Activated CD8-positive, alpha-beta memory T cell treated with anti-CD3 and anti-CD28 coated beads for 36 hours (primary cell): Measurements from ENCODE around the gene METTL16. TPM values are rescaled to one million over a fixed set of nuclear protein-coding genes. Genes with fewer than 3 reads are reported as not detected.

Experiments used
- CTCF ChIA-PET: fragments of 350-600 bp; sonication (Branson Sonifier 250); formaldehyde crosslinking; loops from one replicate; lab custom pipeline; 2021; ENCODE audit warnings: antibody characterized with exemption; lab: Charles Lee
- POLR2A ChIA-PET: fragments of 350-600 bp; sonication (Branson Sonifier 250); formaldehyde crosslinking; loops from one replicate; lab custom pipeline; 2021; ENCODE audit warnings: antibody characterized with exemption; lab: Charles Lee
- total RNA-seq, 2 experiments: library from RNA; stranded (reverse); gene quantifications; one replicate each; pipeline ENCODE4 v1.2.3, GENCODE V29; 2021

The METTL16 gene
- total RNA-seq, 2 experiments from 2014 or later: 63.5 to 69.6 TPM

DNA sequence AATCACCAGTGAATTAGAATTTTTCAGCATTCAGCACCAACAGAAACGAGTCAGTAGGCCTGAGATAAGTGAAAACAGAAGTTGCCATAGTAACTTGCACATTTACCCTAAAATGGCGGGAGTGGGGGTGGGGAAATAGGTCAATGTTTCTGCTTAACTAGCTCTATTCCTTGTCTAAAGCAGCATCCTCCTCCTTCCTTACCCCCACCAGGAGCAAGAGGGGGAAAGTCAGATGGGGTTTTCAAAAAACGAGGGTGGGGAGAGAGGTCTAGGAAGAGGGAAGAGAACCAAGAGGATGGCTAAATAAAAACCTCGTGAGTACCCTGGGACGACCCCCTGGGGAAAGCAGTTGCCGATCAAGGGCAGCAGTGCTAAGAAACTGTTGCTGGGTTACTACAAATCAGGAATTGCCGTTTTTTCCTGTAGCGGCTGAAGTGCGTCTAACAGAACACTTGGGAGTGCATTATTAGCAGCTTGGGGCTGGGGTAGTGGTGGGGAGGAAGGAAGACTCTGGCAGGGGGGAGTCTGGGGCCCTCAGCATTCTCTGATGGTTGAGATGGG, 76.4 kb downstream of the METTL16 start:
- ChIA-PET CTCF (interaction anchor here (1.4 to 3.2 kb wide), 3 partner anchors 19 to 82 kb away, joined by 5 to 18 read pairs (median 5); no protein-coding TSS in a partner anchor), POLR2A (no interaction called here)

DNA sequence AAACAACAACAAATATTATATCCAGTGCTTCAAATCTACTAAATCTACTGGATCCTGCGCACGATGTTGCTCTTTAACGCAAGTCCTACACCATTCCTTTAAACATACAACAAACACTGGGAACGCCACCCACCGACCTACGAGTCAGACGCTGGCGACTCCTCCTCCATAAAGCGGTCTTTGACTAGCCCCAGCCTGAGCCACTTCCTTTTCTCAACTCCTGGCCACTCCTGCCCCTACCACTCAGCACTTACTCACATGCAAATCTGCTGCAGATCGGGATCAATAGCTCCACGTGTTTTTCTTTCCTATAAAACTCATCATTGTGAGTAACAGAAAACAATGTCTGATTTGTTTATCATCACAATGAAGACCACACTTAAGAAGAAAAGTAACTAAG, 78.0 kb downstream of the METTL16 start:
- ChIA-PET CTCF (interaction anchor here (1.1 to 3.2 kb wide), 3 partner anchors 17 to 80 kb away, joined by 3 to 18 read pairs (median 5); no protein-coding TSS in a partner anchor), POLR2A (no interaction called here)

DNA sequence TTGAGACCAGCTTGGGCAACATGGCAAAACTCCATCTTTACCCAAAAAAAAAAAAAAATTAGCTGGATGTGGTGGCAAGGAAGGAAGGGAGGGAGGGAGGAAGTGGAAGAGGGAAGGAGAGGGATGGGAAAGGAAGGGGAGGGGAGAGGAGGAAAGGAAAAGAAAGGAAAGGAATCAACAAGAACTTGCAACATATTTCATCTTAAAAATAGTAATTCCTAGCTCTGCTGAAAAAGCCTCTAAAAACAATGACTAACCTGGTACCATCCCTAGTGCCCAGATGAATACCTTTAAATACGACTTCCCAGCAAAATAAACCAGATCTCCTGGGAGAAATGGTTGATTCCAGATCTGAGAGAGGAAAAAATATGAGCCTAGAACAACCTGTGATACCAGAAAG, 83.8 kb downstream of the METTL16 start:
- POLR2A ChIA-PET: no interaction called here
- CTCF ChIA-PET: interaction anchor here (1.0 kb wide), 1 partner anchor 18 kb away, joined by 3 read pairs; no protein-coding TSS in a partner anchor

DNA sequence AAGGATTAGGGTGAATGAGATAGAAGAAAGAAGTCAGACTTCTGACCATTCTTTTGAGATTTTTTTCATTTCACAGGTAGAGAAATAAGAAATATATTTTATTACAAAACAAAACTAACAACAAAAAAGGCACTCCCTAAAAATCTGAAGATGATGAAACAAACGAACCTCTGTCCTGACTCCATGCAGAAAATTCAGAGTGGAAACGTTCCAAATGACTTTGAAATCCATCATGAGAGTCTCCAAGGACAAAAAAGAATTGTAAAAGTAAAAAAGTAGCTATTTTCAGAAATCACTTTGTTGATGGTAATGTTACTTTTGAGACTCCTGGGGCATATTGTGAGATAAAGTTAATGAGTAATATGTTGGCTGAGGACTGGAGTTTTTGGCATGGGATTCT, 84.5 kb downstream of the METTL16 start:
- ChIA-PET POLR2A (no interaction called here), CTCF (interaction anchor here (0.5 to 1.0 kb wide), 3 partner anchors 10 to 60 kb away, joined by 3 to 4 read pairs (median 3); no protein-coding TSS in a partner anchor)

DNA sequence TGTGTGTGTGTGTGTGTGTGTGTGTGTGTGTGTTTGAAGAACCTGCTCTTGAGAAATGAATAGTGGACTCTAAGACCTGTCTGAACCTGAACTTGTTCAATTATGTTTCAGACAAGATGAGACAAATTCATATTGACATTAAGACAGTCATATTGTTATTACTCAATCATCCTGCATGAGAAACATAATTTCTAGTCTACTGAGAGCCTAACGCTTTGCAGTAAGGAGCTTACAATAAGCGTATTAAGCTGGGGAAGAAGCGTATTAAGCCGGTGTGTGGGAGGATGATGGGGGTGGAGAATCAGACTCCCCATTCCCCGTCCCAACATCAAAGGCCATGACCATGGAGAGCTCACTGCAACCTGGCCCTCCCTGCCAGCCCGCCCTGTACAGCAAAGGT, 88.4 kb downstream of the METTL16 start:
- CTCF ChIA-PET: interaction anchor here (1.1 to 1.5 kb wide), 2 partner anchors 21 to 41 kb away, joined by 3 to 4 read pairs; no protein-coding TSS in a partner anchor
- POLR2A ChIA-PET: interaction anchor here (0.6 kb wide), 1 partner anchor 103 kb away, joined by 3 read pairs; no protein-coding TSS in a partner anchor

DNA sequence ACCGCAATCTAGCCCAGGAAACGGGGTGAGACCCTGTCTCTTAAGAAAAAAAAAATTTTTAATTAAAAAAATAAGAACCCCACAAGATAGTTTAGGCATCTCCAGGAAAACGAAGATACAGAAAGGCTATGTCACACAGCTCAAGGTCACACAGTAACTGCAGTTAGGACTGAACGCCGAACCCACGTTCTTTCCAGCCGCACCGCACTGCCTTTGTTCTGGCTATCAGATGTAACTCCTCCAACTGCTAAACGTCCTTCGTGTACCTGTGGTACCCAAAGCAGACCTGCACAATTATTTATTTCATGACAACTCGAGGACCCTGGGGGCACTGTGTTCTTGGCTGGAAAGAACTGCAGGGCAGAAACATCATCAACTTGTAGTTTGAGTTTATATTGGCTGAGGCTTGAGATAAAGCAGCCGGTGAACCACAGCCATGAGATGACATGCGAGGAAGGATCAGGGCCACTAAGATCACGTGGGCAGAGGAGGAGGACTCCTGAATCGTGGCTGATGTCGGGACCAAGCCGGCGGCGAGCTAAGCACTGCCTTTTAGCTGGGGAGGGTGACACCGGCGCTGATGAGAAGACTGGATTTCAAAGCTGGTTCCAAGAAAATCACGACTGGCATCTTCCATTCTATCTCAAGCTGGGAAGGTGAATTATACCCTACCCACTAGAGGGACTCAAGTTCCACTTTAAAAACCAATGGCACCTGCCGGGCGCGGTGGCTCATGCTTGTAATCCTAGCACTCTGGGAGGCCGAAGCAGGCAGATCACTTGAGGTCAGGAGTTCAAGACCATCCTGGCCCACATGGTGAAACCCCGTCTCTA, 90.2 kb downstream of the METTL16 start:
- ChIA-PET CTCF (interaction anchor here (0.6 kb wide), 1 partner anchor 45 kb away, joined by 6 read pairs; no protein-coding TSS in a partner anchor), POLR2A (no interaction called here)

DNA sequence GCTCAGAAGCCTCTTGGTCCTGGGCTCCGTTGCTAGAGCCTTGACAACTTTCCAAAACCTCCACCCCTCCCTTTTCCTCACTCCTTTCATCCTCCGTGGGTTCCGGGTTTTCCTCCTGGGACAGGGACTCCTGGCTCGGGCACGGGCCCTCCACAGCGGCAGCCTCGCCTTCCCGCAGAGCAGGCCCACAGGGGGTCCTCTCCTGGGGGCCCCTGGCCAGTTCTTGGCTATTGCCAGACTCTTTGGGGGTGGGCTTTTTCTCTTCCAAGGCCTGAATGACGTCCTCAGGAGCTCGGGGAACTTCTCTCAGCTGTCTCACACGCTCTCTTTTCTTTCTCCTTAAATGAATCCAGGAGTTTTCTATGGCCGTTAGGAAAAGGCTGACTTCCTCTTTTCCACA, 91.5 kb downstream of the METTL16 start:
- POLR2A ChIA-PET: no interaction called here

DNA sequence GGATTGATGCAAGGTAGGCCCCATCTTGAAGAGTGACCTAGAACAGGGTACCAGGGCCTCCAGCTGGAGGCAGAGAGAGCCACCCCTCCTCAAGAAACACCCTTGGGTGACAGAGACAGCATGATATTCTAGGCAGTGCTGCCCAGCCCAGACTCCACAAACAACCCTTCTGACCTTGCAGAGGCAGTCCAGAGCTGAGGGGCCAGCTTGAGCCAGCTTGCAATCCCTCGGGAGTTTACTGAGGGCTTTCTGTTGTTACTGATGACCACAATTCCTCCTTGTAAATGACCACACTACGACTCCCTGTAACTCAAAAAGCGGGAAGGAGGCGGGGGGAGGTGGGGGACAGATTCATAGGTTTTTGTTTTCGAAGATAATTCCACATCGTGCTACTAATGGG, 92.2 kb downstream of the METTL16 start:
- ChIA-PET POLR2A (no interaction called here), CTCF (interaction anchor here (1.0 to 4.9 kb wide), 3 partner anchors 13 to 74 kb away, joined by 3 to 131 read pairs (median 3); no protein-coding TSS in a partner anchor)

More for the DNA sequence above, 91.5 kb downstream of the METTL16 start:
- CTCF ChIA-PET: no interaction called here

DNA sequence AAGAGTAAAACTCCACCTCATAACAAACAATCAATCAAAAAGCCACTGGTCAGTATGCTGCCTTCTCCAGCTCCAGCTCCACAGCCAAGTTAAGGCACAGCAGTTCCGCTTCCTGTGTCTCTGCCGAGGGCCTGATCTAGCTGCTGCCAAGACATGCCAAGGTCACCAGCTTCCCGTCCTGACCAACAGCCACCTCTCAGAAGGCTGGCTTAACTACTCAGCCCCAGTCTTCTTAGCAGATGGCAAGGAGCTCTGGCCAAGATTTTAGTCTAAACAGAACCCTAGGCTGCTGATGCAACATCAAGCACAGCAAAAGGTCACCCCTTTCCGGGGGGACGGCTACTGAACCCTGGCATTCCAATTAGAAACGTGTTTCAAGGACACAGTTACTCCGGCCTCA, 93.1 kb downstream of the METTL16 start:
- POLR2A ChIA-PET: no interaction called here

DNA sequence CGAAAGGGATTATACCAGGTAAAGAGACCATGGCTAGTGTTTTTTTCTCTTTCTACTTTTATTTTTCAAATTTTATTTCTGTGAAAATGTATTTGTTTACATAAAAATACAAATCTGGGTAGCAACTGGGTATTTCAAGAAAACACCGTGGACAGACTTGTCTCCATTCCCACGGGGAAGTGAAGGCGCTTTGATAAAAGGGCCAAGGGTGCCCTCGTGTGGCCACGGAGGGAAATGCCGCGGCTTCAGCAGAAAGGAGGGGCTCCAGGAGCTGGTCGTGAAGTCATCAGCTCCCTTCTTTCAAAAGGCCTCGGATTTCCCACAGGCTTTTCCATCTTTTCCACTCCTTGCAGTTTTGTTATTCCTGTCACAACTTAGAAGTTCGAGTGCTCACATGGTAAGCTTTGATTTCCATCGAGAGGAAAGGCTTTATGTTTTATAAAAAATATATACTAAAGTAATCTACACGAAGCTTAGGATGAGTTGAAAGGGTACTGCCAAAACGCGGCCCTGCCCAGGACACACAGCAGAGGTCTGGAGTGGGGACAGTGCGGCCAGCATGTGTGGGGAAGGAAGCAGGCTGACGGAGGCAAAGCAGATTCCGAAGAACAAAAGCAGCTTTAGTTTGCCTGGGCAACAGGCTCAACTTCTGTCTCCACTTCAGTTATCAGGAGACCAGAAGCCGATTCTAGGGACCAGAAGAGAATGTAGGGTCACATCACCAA, 95.5 kb downstream of the METTL16 start:
- ChIA-PET POLR2A (interaction anchor here (1.3 to 1.8 kb wide), 2 partner anchors 23 to 34 kb away, joined by 3 to 24 read pairs; no protein-coding TSS in a partner anchor), CTCF (interaction anchor here (0.6 to 4.9 kb wide), 21 partner anchors 9 to 597 kb away, joined by 3 to 131 read pairs (median 4); partner anchors contain the start of genes MNT, SGSM2 and TSR1)

More for the DNA sequence above, 93.1 kb downstream of the METTL16 start:
- CTCF ChIA-PET: interaction anchor here (1.0 to 4.9 kb wide), 3 partner anchors 12 to 73 kb away, joined by 3 to 131 read pairs (median 3); no protein-coding TSS in a partner anchor

DNA sequence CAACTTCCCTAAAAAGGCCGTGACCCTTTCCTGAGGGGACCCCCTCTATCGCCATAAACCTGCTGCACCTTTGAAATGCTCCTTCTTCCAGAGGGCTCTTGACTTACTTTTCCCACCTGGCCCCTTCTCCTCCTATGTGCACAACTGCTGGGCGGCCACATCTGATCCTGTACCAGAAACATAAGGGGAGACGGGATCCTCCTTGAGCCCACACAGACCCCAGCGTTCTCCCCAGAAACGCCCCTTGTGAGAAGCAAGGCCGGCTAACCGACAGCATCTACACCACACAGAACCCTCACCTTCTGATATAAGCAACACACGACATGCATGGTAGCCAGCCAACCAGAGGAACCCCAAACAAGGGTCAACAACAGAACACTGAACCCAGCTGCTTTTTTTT, 96.6 kb downstream of the METTL16 start:
- POLR2A ChIA-PET: interaction anchor here (1.8 kb wide), 1 partner anchor 33 kb away, joined by 24 read pairs; no protein-coding TSS in a partner anchor
- CTCF ChIA-PET: interaction anchor here (0.6 to 4.9 kb wide), 11 partner anchors 8 to 1700 kb away, joined by 3 to 131 read pairs (median 8); partner anchors contain the start of genes MNT and SGSM2

DNA sequence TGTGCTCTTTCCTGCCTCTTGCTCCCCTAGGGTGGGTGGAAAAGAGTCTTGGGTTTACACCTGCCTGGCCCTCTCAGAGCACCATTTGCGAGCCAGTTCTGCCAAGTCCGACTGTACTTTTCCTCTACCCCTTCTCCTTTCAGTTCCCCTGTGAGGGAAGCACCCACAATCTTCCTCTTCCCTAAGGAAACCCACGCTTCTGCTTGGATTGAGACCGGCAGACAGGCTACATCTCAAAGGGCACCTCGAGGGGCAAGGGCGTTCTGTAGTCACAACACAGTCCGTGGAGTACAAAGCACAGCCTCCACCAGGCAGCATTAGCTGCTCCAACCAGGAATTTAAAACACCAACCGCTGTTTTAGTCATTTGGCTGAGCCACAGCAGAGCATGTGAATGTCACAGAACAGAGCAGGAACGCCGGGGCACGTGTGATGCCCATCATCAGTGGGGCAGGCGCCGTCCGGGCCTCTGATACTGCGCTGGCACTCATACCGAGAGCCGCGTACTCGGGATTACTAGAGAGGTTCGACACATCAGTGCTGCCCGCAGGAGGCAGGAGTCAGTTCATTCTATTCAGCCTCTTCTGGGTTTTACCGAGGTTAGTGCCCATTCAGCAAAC, 97.1 kb downstream of the METTL16 start:
- ChIA-PET POLR2A (interaction anchor here (1.8 kb wide), 1 partner anchor 32 kb away, joined by 24 read pairs; no protein-coding TSS in a partner anchor), CTCF (interaction anchor here (0.6 to 4.9 kb wide), 2 partner anchors 33 to 1699 kb away, joined by 4 to 131 read pairs; no protein-coding TSS in a partner anchor)

DNA sequence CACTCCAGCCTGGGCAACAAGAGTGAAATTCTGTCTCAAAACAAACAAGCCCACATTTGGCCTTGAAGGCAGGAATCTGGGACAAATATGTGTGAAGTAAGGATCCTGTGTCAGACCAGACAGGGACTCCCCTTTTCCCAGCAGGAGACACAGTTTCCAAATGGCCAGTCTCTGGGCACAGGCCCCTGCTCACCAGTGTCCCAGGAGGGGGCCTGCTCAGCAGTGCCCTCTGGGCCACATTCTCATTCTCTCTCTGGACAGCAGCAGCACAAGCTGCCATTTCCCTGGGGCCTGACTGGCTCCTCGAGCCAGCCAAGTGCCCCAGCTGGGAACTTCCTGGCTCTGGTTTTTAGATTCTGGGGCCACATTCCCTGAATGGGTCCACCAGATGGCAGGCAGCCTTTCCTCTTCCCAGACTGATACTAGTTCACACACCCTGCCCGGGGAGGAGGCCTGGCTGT, 99.1 kb downstream of the METTL16 start:
- CTCF ChIA-PET: interaction anchor here (0.7 kb wide), 1 partner anchor 30 kb away, joined by 3 read pairs; no protein-coding TSS in a partner anchor
- POLR2A ChIA-PET: interaction anchor here (0.5 kb wide), 1 partner anchor 89 kb away, joined by 3 read pairs; no protein-coding TSS in a partner anchor

DNA sequence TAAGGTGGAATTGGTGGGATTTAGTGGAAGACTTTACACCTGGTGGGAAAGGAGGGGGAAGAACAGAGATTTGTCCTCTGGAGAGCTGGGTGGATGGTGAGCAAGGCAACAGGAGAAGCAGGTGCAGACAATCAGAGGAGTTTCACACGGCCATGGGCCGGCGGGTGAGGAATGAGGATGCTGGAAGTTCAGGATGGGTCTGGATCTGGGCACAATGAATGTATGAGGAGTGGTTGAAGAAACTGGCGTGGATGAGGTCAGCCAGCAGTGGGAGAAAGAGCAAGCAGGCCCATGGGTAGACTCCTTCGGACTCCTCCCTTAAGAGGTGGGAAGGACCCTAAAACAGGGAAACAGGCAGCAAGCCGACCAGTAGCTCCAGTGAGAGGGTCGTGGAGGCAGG, 100.7 kb downstream of the METTL16 start:
- ChIA-PET POLR2A (no interaction called here), CTCF (interaction anchor here (1.4 kb wide), 1 partner anchor 29 kb away, joined by 7 read pairs; no protein-coding TSS in a partner anchor)

DNA sequence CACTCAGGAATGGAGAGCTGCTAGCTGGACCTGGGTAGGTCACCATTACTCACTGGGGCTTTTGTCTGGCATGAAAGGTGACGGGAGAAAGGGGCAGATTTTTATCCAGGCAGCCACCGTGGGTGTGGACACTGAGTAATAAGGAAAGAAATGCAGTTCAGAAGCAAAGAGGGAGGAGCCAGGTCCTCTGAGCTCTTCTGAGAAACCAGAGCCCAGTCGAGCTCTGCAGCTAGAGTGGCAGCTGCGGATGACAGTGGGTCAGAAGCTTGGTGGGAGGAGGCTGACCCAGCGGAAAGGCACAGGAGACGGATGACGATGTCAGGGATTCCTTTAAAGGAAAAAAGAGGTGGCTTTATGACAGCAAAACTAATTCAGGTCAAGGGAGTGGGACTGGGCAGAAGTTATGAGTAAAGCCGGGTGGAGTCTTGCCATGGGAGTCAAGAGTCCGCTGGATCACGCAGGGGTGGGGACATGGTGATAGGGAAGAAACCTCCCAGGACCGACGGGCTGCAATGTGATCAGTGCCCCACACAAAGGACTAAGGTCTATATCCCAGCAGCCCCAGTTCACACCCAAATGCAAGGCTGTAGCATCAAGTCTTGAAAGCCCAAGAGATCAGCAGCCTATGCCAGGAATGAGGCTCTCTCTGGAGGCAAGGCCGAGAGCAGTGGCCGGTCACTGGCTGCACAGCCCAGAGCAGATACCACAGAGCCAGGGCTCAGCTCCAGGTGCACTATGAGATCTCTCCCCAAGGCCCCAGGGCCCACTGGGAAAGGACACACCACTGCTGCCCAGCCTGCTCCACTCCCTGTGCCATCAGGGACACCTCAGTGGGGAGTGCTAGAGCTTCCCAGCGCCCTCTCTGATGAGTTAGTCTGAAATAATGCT, 104.5 kb downstream of the METTL16 start:
- ChIA-PET CTCF (interaction anchor here (0.7 to 2.1 kb wide), 5 partner anchors 9 to 24 kb away, joined by 3 to 12 read pairs (median 6); no protein-coding TSS in a partner anchor), POLR2A (no interaction called here)

DNA sequence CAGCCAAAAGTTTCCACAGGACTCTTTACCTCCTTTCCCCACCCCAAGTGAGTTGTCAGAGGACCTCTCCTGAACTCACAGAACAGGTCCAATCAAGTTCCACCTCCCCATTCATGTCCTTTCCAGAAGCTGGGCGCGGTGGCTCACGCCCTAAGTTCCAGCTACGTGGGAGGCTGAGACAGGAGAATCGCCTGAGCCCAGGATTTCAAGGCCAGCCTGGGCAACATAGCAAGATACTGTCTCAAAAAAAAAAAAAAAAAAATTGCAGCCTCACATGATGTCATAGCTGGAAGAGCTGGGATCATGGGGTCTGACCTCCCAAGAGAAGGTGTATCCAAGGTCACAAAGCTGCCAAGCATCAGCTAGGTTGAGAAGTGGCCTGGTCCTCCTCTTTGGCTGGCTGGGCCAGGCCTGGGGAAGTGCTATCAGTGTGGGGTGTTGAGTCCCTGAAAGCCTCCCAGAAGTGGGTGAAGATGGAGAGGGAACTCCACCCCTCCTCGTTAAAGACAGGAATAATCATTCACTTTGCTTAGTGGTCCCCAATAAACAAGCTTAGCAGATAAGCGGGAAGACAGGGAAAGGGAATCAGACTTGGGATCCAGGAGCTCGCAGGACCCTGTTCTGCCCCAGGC, 105.3 kb downstream of the METTL16 start:
- ChIA-PET POLR2A (no interaction called here), CTCF (interaction anchor here (0.6 to 2.1 kb wide), 4 partner anchors 9 to 59 kb away, joined by 3 to 12 read pairs (median 4); no protein-coding TSS in a partner anchor)
